K562 (cell line): ENCODE results near the gene TGFBR3L. TPM values are rescaled to one million over a fixed set of nuclear protein-coding genes. Genes with fewer than 3 reads are reported as not detected.
A peak's percentile ranks its signal among the peaks of the same experiment; 100 is the strongest.

Experiments used
- CHAMP1 ChIP-seq: fragments of 450-650 bp; IDR thresholded peaks from 2 replicates; pipeline ENCODE4 v1.6.1; 2016; ENCODE audit warnings: mild to moderate bottlenecking
- DACH1 ChIP-seq: fragments of 450-650 bp; IDR thresholded peaks from 2 replicates; pipeline ENCODE4 v1.6.1; 2018; ENCODE audit not compliant: partially characterized antibody
- FOXA3 ChIP-seq, 2 experiments: fragments of 450-650 bp in 1 of 2; sonication (generic) in 1 of 2; formaldehyde crosslinking; IDR thresholded peaks in 1 of 2; conservative IDR thresholded peaks in 1 of 2; 2 replicates each; pipeline versions ENCODE4 v1.4.0 to v1.8.0; 2020 to 2022; ENCODE audit warnings: mild to moderate bottlenecking in 2 of 2, missing genetic modification reagents in 1 of 2
- GABPB1 ChIP-seq: sonication (generic); formaldehyde crosslinking; IDR thresholded peaks from 2 replicates; pipeline ENCODE4 v1.8.0; 2022; ENCODE audit warnings: mild to moderate bottlenecking, missing genetic modification reagents
- LCOR ChIP-seq: sonication (generic); formaldehyde crosslinking; IDR thresholded peaks from 2 replicates; pipeline ENCODE4 v1.8.0; 2022; ENCODE audit warnings: mild to moderate bottlenecking, missing genetic modification reagents
- MAX ChIP-seq: sonication (generic); formaldehyde crosslinking; IDR thresholded peaks from 2 replicates; pipeline ENCODE4 v1.9.0; 2022; ENCODE audit warnings: mild to moderate bottlenecking, missing genetic modification reagents
- NBN ChIP-seq: fragments of 450-650 bp; IDR thresholded peaks from 2 replicates; pipeline ENCODE4 v1.6.1; 2016; ENCODE audit warnings: low read depth, mild to moderate bottlenecking
- NRF1 ChIP-seq, 2 experiments: fragments of 450-650 bp; IDR thresholded peaks in 1 of 2; conservative IDR thresholded peaks in 1 of 2; 2 replicates each; pipeline ENCODE4 v1.6.1; 2014; ENCODE audit warnings: mild to moderate bottlenecking in 2 of 2
- SAP30 ChIP-seq: fragments of 200-600 bp; sonication (generic); IDR thresholded peaks from 2 replicates; pipeline ENCODE4 v1.6.1; 2012; ENCODE audit warnings: borderline replicate concordance, low read depth, mild to moderate bottlenecking, moderate library complexity, low read length, control low read depth, inconsistent platforms; ENCODE audit not compliant: insufficient read depth, poor library complexity, severe bottlenecking
- SP1 ChIP-seq: sonication (generic); formaldehyde crosslinking; IDR thresholded peaks from 2 replicates; pipeline ENCODE4 v1.8.1; 2022; ENCODE audit warnings: mild to moderate bottlenecking, missing genetic modification reagents
- ZBTB40 ChIP-seq, 2 experiments: fragments of 450-650 bp in 1 of 2; sonication (generic) in 1 of 2; formaldehyde crosslinking in 1 of 2; IDR thresholded peaks; 2 replicates each; pipeline versions ENCODE4 v1.7.1 to v1.9.0; 2016 to 2022; ENCODE audit warnings: inconsistent platforms in 1 of 2, mild to moderate bottlenecking in 1 of 2, missing genetic modification reagents in 1 of 2
- ZFX ChIP-seq: sonication (generic); formaldehyde crosslinking; IDR thresholded peaks from 2 replicates; pipeline ENCODE4 v1.8.0; 2022; ENCODE audit warnings: mild to moderate bottlenecking, missing genetic modification reagents, moderate library complexity
- ZNF583 ChIP-seq: fragments of 250-450 bp; sonication (Bioruptor Pico); IDR thresholded peaks from 2 replicates; pipeline ENCODE4 v1.4.0; 2020
- ZNF644 ChIP-seq: fragments of 200-800 bp; sonication (Bioruptor generic); IDR thresholded peaks from 2 replicates; pipeline ENCODE4 v1.6.1; 2016; ENCODE audit warnings: low read depth, missing genetic modification characterization, missing compliant biosample characterization
- polyA plus RNA-seq, 8 experiments: library from polyadenylated mRNA; depleted of rRNA in 4 of 8; stranded (reverse) in 5 of 8; unstranded in 3 of 8; fragments of >200 nt; fragmentation: Nextera tagmentation in 2 of 8; fragmentation: Illumina TruSeq in 1 of 8; extraction: Ambion mirVana in 2 of 8; extraction: Trizol in 1 of 8; gene quantifications; 2 replicates each; pipeline versions ENCODE4 v1.2.1 to v1.2.3, GENCODE V29; 2011 to 2014; ENCODE audit warnings: inconsistent platforms in 1 of 8, missing spikeins in 1 of 8
- total RNA-seq, 7 experiments: library from RNA; depleted of rRNA in 6 of 7; stranded (reverse); fragments of >200 nt in 6 of 7; fragmentation: Illumina TruSeq in 2 of 7; extraction: Trizol in 2 of 7; gene quantifications; 2 replicates each; pipeline versions ENCODE4 v1.2.1 to v1.2.3, GENCODE V29; 2011 to 2021; ENCODE audit warnings: low replicate concordance in 1 of 7

TGFBR3L gene
- total and polyA plus RNA-seq, 9 of the 15 experiments (the other 6 are each of a cell fraction or from before 2014, with no cell fraction given) = not detected

GRCh38 chr19:7871437-7872305 lies 43.0 kb upstream of the TGFBR3L start (continued):
- TF ChIP-seq ZFX (peak; percentile 51; the same call in 1 of the 2 replicates), CHAMP1 (no peak), SP1 (CRISPR knock-in tag) (peak; percentile 90), NRF1 (conservative IDR thresholded peaks at IDR 0.05 in 1 of 2, IDR thresholded peaks at IDR 0.05 in 1 of 2) (peak; percentile 59 to 67; a peak in 2 of 4 replicates), SAP30 (peak; percentile 63), DACH1 (peak; percentile 89), ZBTB40 (IDR thresholded peaks at IDR 0.05) (peak; percentile 25; the same call in 1 of the 2 replicates), ZBTB40 (CRISPR knock-in tag; IDR thresholded peaks at IDR 0.05) (no peak), ZNF583 (CRISPR knock-in tag) (no peak), FOXA3 (CRISPR knock-in tag; conservative IDR thresholded peaks at IDR 0.05 in 1 of 2, IDR thresholded peaks at IDR 0.05 in 1 of 2) (0 out of 4 replicates have a peak, but pooled peaks of 1 of the 2 experiments have one; percentile 53), GABPB1 (CRISPR knock-in tag) (peak; percentile 68; the same call in 1 of the 2 replicates), ZNF644 (tag) (no peak), NBN (0 out of 2 replicates have a peak, but pooled peaks have one; percentile 74), MAX (CRISPR knock-in tag) (peak; percentile 52), LCOR (CRISPR knock-in tag) (peak; percentile 39; the same call in 1 of the 2 replicates)
